ENCODE results near the gene SEL1L2. TPM values are rescaled to one million over a fixed set of nuclear protein-coding genes. Genes with fewer than 3 reads are reported as not detected.

Gene SEL1L2
- total RNA-seq, 1 donor from 2014 or later: not detected

GRCh38 chr20:13857961-13858360 lies 132.5 kb downstream of the SEL1L2 start:
- peak overlapping the region; percentile 24 for H3K27ac ChIP-seq
- no peaks in the 10 kb centered on the region for H3K27me3 ChIP-seq
- no peaks in the 10 kb centered on the region for H3K9me3 ChIP-seq
- TF ChIP-seq, protein P1, sequence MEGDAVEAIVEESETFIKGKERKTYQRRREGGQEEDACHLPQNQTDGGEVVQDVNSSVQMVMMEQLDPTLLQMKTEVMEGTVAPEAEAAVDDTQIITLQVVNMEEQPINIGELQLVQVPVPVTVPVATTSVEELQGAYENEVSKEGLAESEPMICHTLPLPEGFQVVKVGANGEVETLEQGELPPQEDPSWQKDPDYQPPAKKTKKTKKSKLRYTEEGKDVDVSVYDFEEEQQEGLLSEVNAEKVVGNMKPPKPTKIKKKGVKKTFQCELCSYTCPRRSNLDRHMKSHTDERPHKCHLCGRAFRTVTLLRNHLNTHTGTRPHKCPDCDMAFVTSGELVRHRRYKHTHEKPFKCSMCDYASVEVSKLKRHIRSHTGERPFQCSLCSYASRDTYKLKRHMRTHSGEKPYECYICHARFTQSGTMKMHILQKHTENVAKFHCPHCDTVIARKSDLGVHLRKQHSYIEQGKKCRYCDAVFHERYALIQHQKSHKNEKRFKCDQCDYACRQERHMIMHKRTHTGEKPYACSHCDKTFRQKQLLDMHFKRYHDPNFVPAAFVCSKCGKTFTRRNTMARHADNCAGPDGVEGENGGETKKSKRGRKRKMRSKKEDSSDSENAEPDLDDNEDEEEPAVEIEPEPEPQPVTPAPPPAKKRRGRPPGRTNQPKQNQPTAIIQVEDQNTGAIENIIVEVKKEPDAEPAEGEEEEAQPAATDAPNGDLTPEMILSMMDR (IDR thresholded peaks at IDR 0.05): no peak
- no peak for TF ChIP-seq POLR2AphosphoS5 (IDR thresholded peaks at IDR 0.05; ENCODE audit: insufficient read depth in 1 of 2, low read depth in 1 of 2)
- no peak for TF ChIP-seq POLR2A (IDR thresholded peaks at IDR 0.05)
- DNase-seq (ENCODE audit: extremely low spot score in 2 of 2): no peak
- H3K4me1 ChIP-seq: peaks cover 25% of the 10 kb centered on the region
- H3K36me3 ChIP-seq: no peaks in the 10 kb centered on the region
- intact Hi-C loops (cut with DNase I): no loop called here
- H3K4me3 ChIP-seq: no peak overlapping the region

- DNase-seq (ENCODE audit: extremely low spot score in 2 of 2): no peak
- peak overlapping the region; percentile 24 for H3K27ac ChIP-seq
These were observed 133.1 kb downstream of the SEL1L2 start for GRCh38 chr20:13857304-13857703.

GRCh38 chr20:13856354-13856753 lies 134.1 kb downstream of the SEL1L2 start:
- H3K27ac ChIP-seq: no peak overlapping the region
- intact Hi-C loops (cut with DNase I): no loop called here
- TF ChIP-seq, protein P1 (IDR thresholded peaks at IDR 0.05): no peak
- TF ChIP-seq POLR2A (IDR thresholded peaks at IDR 0.05): no peak
- TF ChIP-seq POLR2AphosphoS5 (IDR thresholded peaks at IDR 0.05; ENCODE audit: insufficient read depth in 1 of 2, low read depth in 1 of 2): no peak
- no peak for DNase-seq (ENCODE audit: extremely low spot score in 2 of 2)
- no peaks in the 10 kb centered on the region for H3K27me3 ChIP-seq
- H3K4me1 ChIP-seq: peaks cover 26% of the 10 kb centered on the region
- no peaks in the 10 kb centered on the region for H3K9me3 ChIP-seq
- no peaks in the 10 kb centered on the region for H3K36me3 ChIP-seq
- H3K4me3 ChIP-seq: no peak overlapping the region

More at GRCh38 chr20:13857304-13857703, 133.1 kb downstream of the SEL1L2 start:
- Histone ChIP-seq H3K4me1 (peaks cover 26% of the 10 kb centered on the region), H3K4me3 (no peak overlapping the region), H3K9me3 (no peaks in the 10 kb centered on the region), H3K36me3 (no peaks in the 10 kb centered on the region), H3K27me3 (no peaks in the 10 kb centered on the region)
- intact Hi-C loops (cut with DNase I): no loop called here
- TF ChIP-seq, protein P1 (IDR thresholded peaks at IDR 0.05): no peak
- TF ChIP-seq POLR2A (IDR thresholded peaks at IDR 0.05) (no peak), POLR2AphosphoS5 (IDR thresholded peaks at IDR 0.05; ENCODE audit: insufficient read depth in 1 of 2, low read depth in 1 of 2) (no peak)

DNA sequence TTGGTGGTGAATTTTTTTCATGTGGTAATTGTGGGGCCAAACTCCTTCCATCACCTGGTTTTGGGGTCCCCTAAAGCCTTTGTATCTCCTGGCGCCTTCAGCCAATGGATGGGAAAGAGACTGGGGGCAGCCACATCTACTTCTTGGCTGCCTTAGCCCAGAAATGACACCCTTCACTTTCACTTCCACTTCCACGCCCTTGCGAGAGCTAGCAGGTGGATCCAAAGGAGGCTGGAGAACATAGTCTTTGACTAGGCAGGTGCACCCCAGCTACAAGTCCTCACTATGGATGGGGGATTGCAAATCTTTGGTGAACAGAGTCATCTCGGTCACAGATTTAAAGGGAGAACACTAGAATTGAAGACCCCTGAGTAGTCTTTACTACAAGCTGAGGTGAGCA lies 134.8 kb downstream of the SEL1L2 start:
- Histone ChIP-seq H3K4me1 (peaks cover 26% of the 10 kb centered on the region), H3K27me3 (no peaks in the 10 kb centered on the region), H3K4me3 (no peak overlapping the region), H3K36me3 (no peaks in the 10 kb centered on the region), H3K9me3 (no peaks in the 10 kb centered on the region), H3K27ac (no peak overlapping the region)
- intact Hi-C loops (cut with DNase I): no loop called here
- no peak for DNase-seq (ENCODE audit: extremely low spot score in 2 of 2)
- TF ChIP-seq POLR2AphosphoS5 (IDR thresholded peaks at IDR 0.05; ENCODE audit: insufficient read depth in 1 of 2, low read depth in 1 of 2) (no peak), POLR2A (IDR thresholded peaks at IDR 0.05) (no peak)
- TF ChIP-seq, protein P1 (IDR thresholded peaks at IDR 0.05): no peak

- DNase-seq (ENCODE audit: extremely low spot score in 2 of 2): no peak
- Histone ChIP-seq H3K9me3 (no peaks in the 10 kb centered on the region), H3K36me3 (no peaks in the 10 kb centered on the region), H3K4me3 (no peak overlapping the region), H3K27me3 (no peaks in the 10 kb centered on the region), H3K4me1 (peaks cover 11% of the 10 kb centered on the region), H3K27ac (peak overlapping the region; percentile 74)
- intact Hi-C loops (cut with DNase I): loop anchor here (5.0 kb wide), 1 partner anchor 1075 kb away; no protein-coding TSS in a partner anchor
- no peak for TF ChIP-seq POLR2AphosphoS5 (IDR thresholded peaks at IDR 0.05; ENCODE audit: insufficient read depth in 1 of 2, low read depth in 1 of 2)
- TF ChIP-seq POLR2A (IDR thresholded peaks at IDR 0.05): no peak
- TF ChIP-seq, protein P1 (IDR thresholded peaks at IDR 0.05): no peak
These were observed 138.1 kb downstream of the SEL1L2 start for GRCh38 chr20:13852306-13852705.

Data from vagina (tissue), 2 donors.